GM23338 (cell line): ENCODE results near the gene SLC6A19. TPM values are rescaled to one million over a fixed set of nuclear protein-coding genes. Genes with fewer than 3 reads are reported as not detected.
A peak's percentile ranks its signal among the peaks of the same experiment; 100 is the strongest.

Experiments
- ATAC-seq: fragments of 200-7000 bp; cut with Tn5 transposase; 3 replicates; pipeline ENCODE4 v1.9.1; 2020
- DNase-seq: peaks from one replicate; pipeline ENCODE4 v3.0.0-alpha.2; 2015; ENCODE audit warnings: low spot score
- H2AFZ ChIP-seq: fragments of 200-600 bp; sonication (generic); 2 replicates; pipeline ENCODE4 v1.8.0; 2016; ENCODE audit warnings: antibody characterized with exemption, mild to moderate bottlenecking, moderate library complexity
- H3F3A ChIP-seq: fragments of 200-600 bp; sonication (generic); replicated peaks from 2 replicates; pipeline ENCODE4 v1.8.0; 2017; ENCODE audit warnings: antibody characterized with exemption, mixed run types, low read depth
- H3K27ac ChIP-seq: fragments of 200-600 bp; sonication (generic); 2 replicates; pipeline ENCODE4 v1.6.1; 2016; ENCODE audit warnings: low read depth
- H3K27me3 ChIP-seq: fragments of 200-600 bp; sonication (generic); 2 replicates; pipeline ENCODE4 v1.8.0; 2016; ENCODE audit warnings: mild to moderate bottlenecking, mixed run types, moderate library complexity; ENCODE audit not compliant: insufficient read depth
- H3K36me3 ChIP-seq: fragments of 200-600 bp; sonication (generic); 2 replicates; pipeline ENCODE4 v1.8.0; 2016; ENCODE audit warnings: mild to moderate bottlenecking; ENCODE audit not compliant: insufficient read depth
- H3K4me1 ChIP-seq: fragments of 200-600 bp; sonication (generic); 2 replicates; pipeline ENCODE4 v1.8.0; 2016; ENCODE audit warnings: mild to moderate bottlenecking, moderate library complexity; ENCODE audit not compliant: insufficient read depth
- H3K4me2 ChIP-seq: fragments of 200-600 bp; sonication (generic); 2 replicates; pipeline ENCODE4 v1.7.1; 2017; ENCODE audit warnings: mixed run types
- H3K4me3 ChIP-seq: fragments of 200-600 bp; sonication (generic); 2 replicates; pipeline ENCODE4 v1.6.1; 2016; ENCODE audit warnings: mixed run types
- H3K79me2 ChIP-seq: fragments of 200-600 bp; sonication (generic); replicated peaks from 2 replicates; pipeline ENCODE4 v1.8.0; 2017; ENCODE audit warnings: mild to moderate bottlenecking; ENCODE audit not compliant: insufficient read depth
- H3K9me2 ChIP-seq: fragments of 200-600 bp; sonication (generic); 2 replicates; pipeline ENCODE4 v1.8.0; 2017; ENCODE audit not compliant: insufficient read depth
- H4K20me1 ChIP-seq: fragments of 200-600 bp; sonication (generic); replicated peaks from 2 replicates; pipeline ENCODE4 v1.8.0; 2017; ENCODE audit warnings: mild to moderate bottlenecking; ENCODE audit not compliant: insufficient read depth
- H3K27ac Mint-ChIP-seq: 2 replicates; pipeline ENCODE4 v1.8.0; 2020; ENCODE audit warnings: inconsistent platforms, mild to moderate bottlenecking, moderate library complexity, mixed read lengths
- H3K27me3 Mint-ChIP-seq: 3 replicates; pipeline ENCODE4 v1.8.0; 2022; ENCODE audit warnings: low read depth, mild to moderate bottlenecking, moderate library complexity, mixed read lengths, inconsistent platforms; ENCODE audit not compliant: insufficient read depth, poor library complexity
- H3K36me3 Mint-ChIP-seq: 3 replicates; pipeline ENCODE4 v1.8.0; 2021; ENCODE audit warnings: low read depth, mild to moderate bottlenecking, inconsistent platforms, moderate library complexity, mixed read lengths
- H3K4me1 Mint-ChIP-seq: 3 replicates; pipeline ENCODE4 v1.8.0; 2020; ENCODE audit warnings: mild to moderate bottlenecking, inconsistent platforms, mixed read lengths
- H3K4me3 Mint-ChIP-seq: 3 replicates; pipeline ENCODE4 v1.8.0; 2021; ENCODE audit warnings: moderate library complexity, mild to moderate bottlenecking, inconsistent platforms, mixed read lengths
- H3K9me3 Mint-ChIP-seq: 3 replicates; pipeline ENCODE4 v1.8.0; 2020; ENCODE audit warnings: moderate library complexity, mild to moderate bottlenecking, inconsistent platforms, mixed read lengths
- CTCF ChIP-seq, 2 experiments: fragments of 200-600 bp in 1 of 2; sonication (generic) in 1 of 2; conservative IDR thresholded peaks; 2 replicates each; pipeline versions ENCODE4 v1.5.1 to v1.6.1; 2016 to 2017; ENCODE audit warnings: antibody characterized with exemption in 2 of 2, low read depth in 2 of 2, mild to moderate bottlenecking in 2 of 2, moderate library complexity in 1 of 2
- EZH2phosphoT487 ChIP-seq: fragments of 200-600 bp; sonication (generic); IDR thresholded peaks from one replicate; pipeline ENCODE4 v1.8.1; 2018; ENCODE audit warnings: antibody characterized with exemption; ENCODE audit not compliant: unreplicated experiment
- JUNB ChIP-seq: IDR thresholded peaks from one replicate; pipeline ENCODE4 v1.6.1; 2016; ENCODE audit warnings: antibody characterized with exemption; ENCODE audit not compliant: unreplicated experiment
- NANOG ChIP-seq: IDR thresholded peaks from 2 replicates; pipeline ENCODE4 v1.6.1; 2016; ENCODE audit warnings: antibody characterized with exemption, borderline replicate concordance
- POLR2AphosphoS5 ChIP-seq: IDR thresholded peaks from 2 replicates; pipeline ENCODE4 v1.6.1; 2016; ENCODE audit warnings: antibody characterized with exemption, low read depth
- ZNF114 ChIP-seq: fragments of 250-450 bp; sonication (Bioruptor Pico); IDR thresholded peaks from 2 replicates; pipeline ENCODE4 v1.5.0; 2020; ENCODE audit warnings: mild to moderate bottlenecking, moderate library complexity
- ZNF331 ChIP-seq: fragments of 250-450 bp; sonication (Bioruptor Pico); IDR thresholded peaks from 2 replicates; pipeline ENCODE4 v1.5.0; 2020; ENCODE audit warnings: low read depth, mild to moderate bottlenecking, moderate library complexity
- ZNF462 ChIP-seq: fragments of 250-450 bp; sonication (Bioruptor Pico); IDR thresholded peaks from 2 replicates; pipeline ENCODE4 v1.5.0; 2020; ENCODE audit warnings: mild to moderate bottlenecking, moderate library complexity
- polyA plus RNA-seq: library from polyadenylated mRNA; unstranded; fragments of >200 nt; fragmentation: Nextera tagmentation; extraction: Ambion mirVana; gene quantifications from 2 replicates; pipeline ENCODE4 v1.2.1, GENCODE V29; 2016
- total RNA-seq: library from RNA; depleted of rRNA; stranded (reverse); fragments of >200 nt; shearing (Covaris generic); gene quantifications from 2 replicates; pipeline ENCODE4 v1.2.3, GENCODE V29; 2014

Gene SLC6A19
- total and polyA plus RNA-seq, 2 experiments from 2014 or later = not detected

GRCh38 chr5:1156033-1156753 lies 45.2 kb upstream of the SLC6A19 start:
- no peak overlapping the region for H3K27ac ChIP-seq

GRCh38 chr5:1156754-1157460 lies 44.5 kb upstream of the SLC6A19 start:
- Histone ChIP-seq H3K9me2 (no peaks in the 10 kb centered on the region), H4K20me1 (no peaks in the 10 kb centered on the region), H3K27ac (no peak overlapping the region), H3K4me2 (no peak overlapping the region), H3K4me3 (no peak overlapping the region), H3K4me1 (no peaks in the 10 kb centered on the region), H3F3A (no peaks in the 10 kb centered on the region), H3K27me3 (peaks cover 22% of the 10 kb centered on the region), H2AFZ (no peak overlapping the region), H3K36me3 (no peaks in the 10 kb centered on the region), H3K79me2 (no peaks in the 10 kb centered on the region)
- Mint-ChIP-seq H3K36me3 (peaks cover 8% of the 10 kb centered on the region; the same call in 1 of the 3 replicates), H3K4me3 (peak overlapping the region; percentile 12; the same call in 1 of the 3 replicates), H3K27ac (no peak overlapping the region), H3K9me3 (peaks cover 9% of the 10 kb centered on the region), H3K27me3 (peaks cover 35% of the 10 kb centered on the region), H3K4me1 (no peaks in the 10 kb centered on the region)
- DNase-seq (no peak), ATAC-seq (no peak)
- TF ChIP-seq JUNB = no peak
- TF ChIP-seq ZNF114 (CRISPR knock-in tag) = no peak
- no peak for TF ChIP-seq POLR2AphosphoS5
- no peak for TF ChIP-seq ZNF462 (CRISPR knock-in tag)
- no peak for TF ChIP-seq EZH2phosphoT487
- no peak for TF ChIP-seq ZNF331 (CRISPR knock-in tag)

More at GRCh38 chr5:1156033-1156753, 45.2 kb upstream of the SLC6A19 start:
- peaks cover 9% of the 10 kb centered on the region for H3K9me3 Mint-ChIP-seq
- H3K27me3 Mint-ChIP-seq = peaks cover 35% of the 10 kb centered on the region
- Histone ChIP-seq H3K4me1 (no peaks in the 10 kb centered on the region), H3K4me3 (peak overlapping the region; percentile 53), H3F3A (no peaks in the 10 kb centered on the region), H4K20me1 (no peaks in the 10 kb centered on the region), H3K79me2 (no peaks in the 10 kb centered on the region), H3K9me2 (no peaks in the 10 kb centered on the region), H3K36me3 (no peaks in the 10 kb centered on the region), H3K4me2 (peak overlapping the region; percentile 75), H3K27me3 (peaks cover 22% of the 10 kb centered on the region), H2AFZ (peak overlapping the region; percentile 52)
- peak; percentile 76 for ATAC-seq
- no peak overlapping the region for H3K27ac Mint-ChIP-seq
- peak overlapping the region; percentile 12; the same call in 1 of the 3 replicates for H3K4me3 Mint-ChIP-seq
- TF ChIP-seq CTCF (conservative IDR thresholded peaks at IDR 0.05; ENCODE audit: low read depth in 2 of 2) (peak in 1 of 2 experiments; percentile 25; a peak in 2 of 4 replicates), NANOG (no peak)
- no peaks in the 10 kb centered on the region for H3K4me1 Mint-ChIP-seq
- peaks cover 8% of the 10 kb centered on the region; the same call in 1 of the 3 replicates for H3K36me3 Mint-ChIP-seq
- DNase-seq = peak; percentile 57
